GM12892 (cell line): ENCODE results near the gene VPS45.
"Not testable (repeated sequence)": the region's sequence is repeated elsewhere in the genome, so short reads cannot be mapped to it uniquely, and the experiment has no call there.

Source experiments
- DNase-seq: peaks from one replicate; pipeline ENCODE4 v3.0.0; 2011; ENCODE audit not compliant: insufficient read length
- FAIRE-seq: peaks from 2 replicates; lab custom pipeline; 2011; peaks lifted over from hg19 to GRCh38; lab: Jason Lieb, UNC
- POLR2A ChIP-seq: IDR thresholded peaks from 2 replicates; pipeline ENCODE4 v1.6.1; 2011; ENCODE audit warnings: low read depth, low read length, control low read depth
- POLR2AphosphoS5 ChIP-seq: IDR thresholded peaks from 2 replicates; pipeline ENCODE4 v1.6.1; 2011; ENCODE audit warnings: low read depth, low read length, control low read depth
- TAF1 ChIP-seq: IDR thresholded peaks from 2 replicates; pipeline ENCODE4 v1.6.1; 2011; ENCODE audit warnings: low read depth, mild to moderate bottlenecking, control low read depth, low read length, borderline replicate concordance

The VPS45 gene

GRCh38 chr1:150164779-150165178, 97.2 kb downstream of the VPS45 start:
- TF ChIP-seq POLR2AphosphoS5 (no peak; the same call in 1 of the 2 replicates), TAF1 (no peak), POLR2A (no peak)
- FAIRE-seq = no peak
- no peak for DNase-seq

GRCh38 chr1:150165622-150166612, 98.3 kb downstream of the VPS45 start:
- FAIRE-seq (peak; percentile 66), DNase-seq (no peak)
- TF ChIP-seq POLR2AphosphoS5 = no peak; the same call in 1 of the 2 replicates
- TF ChIP-seq TAF1 = no peak
- no peak for TF ChIP-seq POLR2A

- FAIRE-seq = peak; percentile 83
- TF ChIP-seq POLR2A (no peak), TAF1 (no peak), POLR2AphosphoS5 (no peak)
- DNase-seq = no peak
These were observed 101.5 kb downstream of the VPS45 start for GRCh38 chr1:150168960-150169601.

- FAIRE-seq (no peak), DNase-seq (no peak)
- TF ChIP-seq POLR2AphosphoS5 (no peak), POLR2A (no peak)
These were observed 104.2 kb downstream of the VPS45 start for GRCh38 chr1:150171801-150172200.

GRCh38 chr1:150173141-150173585, 105.6 kb downstream of the VPS45 start:
- no peak for FAIRE-seq
- TF ChIP-seq POLR2A (no peak), TAF1 (no peak), POLR2AphosphoS5 (no peak)
- no peak for DNase-seq

- FAIRE-seq (no peak), DNase-seq (no peak)
- no peak for TF ChIP-seq TAF1
- no peak for TF ChIP-seq POLR2A
- TF ChIP-seq POLR2AphosphoS5 = no peak
These were observed 109.0 kb downstream of the VPS45 start for GRCh38 chr1:150176593-150176992.

- TF ChIP-seq POLR2A (no peak), TAF1 (no peak), POLR2AphosphoS5 (no peak)
- FAIRE-seq = no peak
- no peak for DNase-seq
These were observed 111.0 kb downstream of the VPS45 start for GRCh38 chr1:150178548-150178947.

GRCh38 chr1:150179867-150180266, 112.3 kb downstream of the VPS45 start:
- FAIRE-seq (no peak), DNase-seq (no peak)
- TF ChIP-seq POLR2A (no peak), TAF1 (no peak), POLR2AphosphoS5 (no peak)

GRCh38 chr1:150180474-150180873, 112.9 kb downstream of the VPS45 start:
- FAIRE-seq (no peak), DNase-seq (no peak)
- TF ChIP-seq TAF1 (no peak), POLR2AphosphoS5 (no peak), POLR2A (no peak)

GRCh38 chr1:150182247-150182646, 114.7 kb downstream of the VPS45 start:
- DNase-seq = no peak

GRCh38 chr1:150183061-150183460, 115.5 kb downstream of the VPS45 start:
- FAIRE-seq (no peak), DNase-seq (no peak)
- no peak for TF ChIP-seq TAF1
- TF ChIP-seq POLR2A = no peak
- TF ChIP-seq POLR2AphosphoS5 = no peak

More at GRCh38 chr1:150182247-150182646, 114.7 kb downstream of the VPS45 start:
- FAIRE-seq = no peak
- TF ChIP-seq POLR2AphosphoS5 = no peak
- TF ChIP-seq TAF1 = no peak
- TF ChIP-seq POLR2A = no peak

GRCh38 chr1:150185481-150185880, 117.9 kb downstream of the VPS45 start:
- DNase-seq (no peak), FAIRE-seq (no peak)
- no peak for TF ChIP-seq POLR2A
- TF ChIP-seq TAF1 = no peak
- no peak for TF ChIP-seq POLR2AphosphoS5

- not testable (repeated sequence) for FAIRE-seq, DNase-seq
These were observed 118.8 kb downstream of the VPS45 start for GRCh38 chr1:150186438-150186788.
